Measurements from ENCODE around the gene PPIAL4G.

- TF ChIP-seq CTCF (IDR thresholded peaks at IDR 0.05; ENCODE audit: poor library complexity) (no peak), EZH2phosphoT487 (IDR thresholded peaks at IDR 0.05; ENCODE audit: low read depth, severe bottlenecking, unreplicated experiment) (no peak)
Observed at GRCh38 chr1:148434832-148435231, 48.3 kb downstream of the PPIAL4G start.
